M059J (cell line): ENCODE data around the gene CARNS1. TPM values are rescaled to one million over a fixed set of nuclear protein-coding genes. Genes with fewer than 3 reads are reported as not detected.

Source experiments
- DNase-seq: peaks from one replicate; pipeline ENCODE4 v3.0.0-alpha.2; 2012; ENCODE audit warnings: low read depth
- total RNA-seq: library from RNA; depleted of rRNA; stranded (reverse); fragments of >200 nt; shearing (Covaris generic); gene quantifications from 2 replicates; pipeline ENCODE4 v1.2.3, GENCODE V29; 2014

The CARNS1 gene
- total RNA-seq, 1 experiment from 2014 or later: 0.22 TPM

DNA sequence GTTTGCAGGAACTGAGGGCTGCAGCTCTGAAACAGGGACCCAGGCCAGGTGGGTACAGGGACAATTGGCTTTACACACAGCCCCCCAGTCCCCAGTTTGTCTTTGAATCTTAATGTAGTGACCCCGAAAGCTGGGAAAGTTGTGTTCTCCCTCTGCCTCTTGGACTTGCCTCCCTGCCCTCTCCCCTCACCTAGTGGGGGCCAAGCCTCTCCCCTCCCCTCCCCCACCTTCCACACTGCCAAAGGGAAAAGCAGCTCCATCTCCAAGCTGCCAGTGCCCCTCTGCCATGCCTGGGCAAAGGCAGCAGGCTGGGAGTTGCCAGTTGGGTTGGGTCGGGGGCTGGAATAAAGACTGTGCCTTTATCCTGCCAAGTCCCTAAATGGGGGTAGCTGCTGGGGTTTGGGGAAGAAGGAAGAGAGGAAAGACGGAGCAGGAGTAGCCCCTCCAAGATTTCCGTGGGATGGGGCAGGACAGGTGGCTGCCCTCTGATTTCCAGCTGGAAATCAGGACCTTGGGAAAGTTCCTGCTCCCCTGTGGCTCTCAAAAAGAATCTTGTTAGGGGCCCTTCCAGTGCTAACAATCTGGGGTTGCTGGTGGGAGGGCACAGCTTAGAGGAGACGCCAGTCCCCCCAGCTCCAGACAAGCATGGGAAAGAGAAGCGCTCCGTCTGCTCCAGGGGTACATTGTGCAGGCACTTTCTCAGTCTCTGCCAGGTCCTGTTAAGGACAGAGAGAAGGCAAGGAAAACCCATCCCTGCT lies 39.2 kb upstream of the CARNS1 start:
- no peak for DNase-seq

DNA sequence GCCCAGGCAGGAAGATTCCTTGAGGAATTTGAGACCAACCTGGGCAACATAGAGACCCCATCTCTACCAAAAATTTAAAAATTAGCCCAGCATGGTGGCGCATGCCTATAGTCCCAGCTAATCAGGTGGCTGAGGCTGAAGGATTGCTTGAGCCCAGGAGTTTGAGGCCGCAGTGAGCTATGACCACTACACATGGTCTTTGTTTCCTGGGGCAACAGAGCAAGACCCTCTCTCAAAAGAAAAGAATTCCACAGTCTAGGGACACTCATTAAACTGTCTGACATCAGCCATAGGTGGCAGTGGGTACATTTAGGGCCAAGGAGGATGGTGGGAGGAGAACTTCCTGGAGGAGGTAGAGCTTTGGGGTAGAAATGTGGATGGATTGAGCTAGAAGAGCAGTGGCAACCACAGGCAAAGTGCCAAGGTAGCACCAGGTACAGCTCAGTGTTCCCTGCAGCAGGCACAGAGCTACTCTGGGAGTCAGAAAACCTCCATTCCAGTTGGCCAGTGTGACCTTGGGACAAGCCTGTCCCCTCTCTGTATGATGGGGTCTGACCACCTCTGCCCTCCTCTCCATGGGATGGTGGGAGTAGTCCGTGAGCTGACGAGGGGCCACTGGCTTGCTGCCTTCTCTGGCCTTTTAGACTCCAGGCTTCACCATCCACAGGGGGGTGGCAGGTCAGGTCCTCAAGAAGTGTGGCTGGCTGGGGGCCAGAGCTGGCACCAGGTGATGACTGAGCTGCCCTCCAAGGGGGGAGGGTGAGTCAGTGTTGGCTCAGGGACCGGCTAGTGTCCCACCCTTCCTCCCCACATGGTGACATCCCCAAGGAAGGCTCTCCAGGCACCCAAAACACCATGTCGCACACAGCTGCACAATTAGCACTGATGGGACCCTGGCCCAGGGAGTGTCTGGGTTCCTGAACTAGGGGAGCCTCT lies 38.3 kb upstream of the CARNS1 start:
- peak; percentile 44 for DNase-seq

DNA sequence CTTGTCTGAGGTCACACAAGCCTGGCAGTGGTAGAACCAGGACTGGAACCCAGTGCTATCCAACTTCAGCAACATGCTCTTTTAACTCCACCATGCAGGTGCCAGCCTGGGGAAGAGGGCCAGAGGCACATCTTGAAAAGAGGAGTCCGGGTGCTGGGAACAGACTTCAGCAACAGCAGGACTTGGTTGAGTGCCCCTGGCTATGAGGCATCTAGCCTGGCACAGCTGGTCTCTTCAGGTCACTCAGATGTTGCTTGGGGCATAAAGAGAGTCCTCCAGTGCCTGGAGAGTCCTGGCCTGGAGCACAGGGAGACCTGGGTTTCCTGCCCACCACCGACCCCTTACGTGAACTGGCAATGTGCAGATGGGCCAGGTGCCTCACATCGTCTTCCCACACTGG lies 36.9 kb upstream of the CARNS1 start:
- no peak for DNase-seq

DNA sequence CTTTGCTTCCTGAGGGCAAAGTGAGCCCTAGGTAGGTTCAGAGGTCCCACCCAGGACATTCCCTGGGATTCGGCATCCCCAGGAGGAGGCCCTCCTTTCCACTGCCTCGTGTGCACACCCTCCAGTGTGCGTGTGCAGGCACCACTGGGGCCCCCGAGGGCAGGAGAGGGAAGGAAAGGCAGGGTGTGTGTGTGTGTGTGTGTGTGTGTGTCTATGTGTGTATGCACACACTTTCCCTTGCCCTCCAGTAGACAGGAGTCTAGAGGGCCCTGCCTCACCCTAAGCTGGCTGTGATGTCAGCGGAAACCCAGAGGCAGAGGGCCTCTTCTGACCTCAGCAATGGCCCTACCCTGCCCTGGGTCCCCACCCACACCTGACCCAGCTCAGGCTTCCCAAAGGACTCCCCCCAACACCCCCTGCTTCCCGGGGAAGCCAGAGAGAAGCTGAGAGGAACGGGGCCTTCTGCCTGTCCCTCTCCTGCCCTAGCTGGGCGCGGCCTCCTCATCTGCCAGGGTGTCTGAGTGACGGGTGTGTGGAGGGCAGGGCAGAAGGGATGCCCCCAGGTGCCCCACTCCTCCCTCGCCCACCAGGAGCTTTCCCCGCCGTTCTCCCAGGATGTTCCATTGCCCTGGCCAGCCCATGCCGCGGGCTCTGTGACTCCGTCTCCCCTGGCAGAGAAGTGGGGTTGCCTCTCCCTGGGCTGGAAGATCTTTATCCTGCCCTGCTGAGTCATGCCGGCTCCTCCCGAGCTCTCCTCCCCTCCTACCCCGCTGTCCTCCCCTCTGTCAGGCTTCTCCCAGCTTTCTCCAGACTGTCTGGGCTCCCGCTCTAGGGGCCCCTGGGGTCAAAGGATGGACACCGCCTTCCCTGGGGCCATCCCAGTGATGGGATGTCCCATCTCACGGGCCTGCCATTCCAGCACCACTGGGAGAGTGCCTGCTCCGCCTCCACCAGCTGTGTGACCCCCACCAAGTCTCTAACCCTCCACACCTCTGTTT lies 36.1 kb upstream of the CARNS1 start:
- peak; percentile 83 for DNase-seq

DNA sequence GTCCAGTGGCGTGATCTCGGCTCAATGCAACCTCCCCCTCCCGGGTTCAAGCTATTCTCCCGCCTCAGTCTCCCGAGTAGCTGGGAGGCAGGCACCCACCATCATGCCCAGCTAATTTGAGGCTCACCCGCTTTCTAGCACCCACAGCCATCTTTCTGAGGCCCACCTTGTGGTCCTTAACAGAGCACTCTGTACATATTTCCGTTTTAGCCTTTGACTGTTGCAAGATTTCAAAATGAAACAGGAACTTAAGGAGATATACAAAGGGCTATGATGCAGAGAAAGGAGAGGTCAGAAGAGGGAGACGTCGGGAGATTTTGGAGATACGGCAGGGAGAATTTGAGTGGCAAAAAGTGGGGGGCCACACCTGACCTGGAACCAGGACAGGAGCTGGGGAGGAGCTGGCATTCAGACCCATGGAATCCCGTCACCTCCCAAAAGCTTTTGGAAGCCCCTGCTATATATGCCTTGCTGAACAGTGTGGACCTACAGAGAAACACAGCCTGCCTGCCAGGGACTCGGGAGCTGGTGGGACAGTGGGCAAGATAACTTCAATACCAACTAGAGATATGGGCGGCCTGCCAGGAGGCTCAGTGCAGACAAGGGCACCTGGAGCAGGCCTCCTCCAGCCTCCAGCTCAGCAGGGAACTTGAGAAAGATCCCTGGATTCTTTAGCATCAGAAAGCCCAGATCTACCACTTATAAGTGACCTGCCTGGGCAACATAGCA lies 34.1 kb upstream of the CARNS1 start:
- DNase-seq: no peak

DNA sequence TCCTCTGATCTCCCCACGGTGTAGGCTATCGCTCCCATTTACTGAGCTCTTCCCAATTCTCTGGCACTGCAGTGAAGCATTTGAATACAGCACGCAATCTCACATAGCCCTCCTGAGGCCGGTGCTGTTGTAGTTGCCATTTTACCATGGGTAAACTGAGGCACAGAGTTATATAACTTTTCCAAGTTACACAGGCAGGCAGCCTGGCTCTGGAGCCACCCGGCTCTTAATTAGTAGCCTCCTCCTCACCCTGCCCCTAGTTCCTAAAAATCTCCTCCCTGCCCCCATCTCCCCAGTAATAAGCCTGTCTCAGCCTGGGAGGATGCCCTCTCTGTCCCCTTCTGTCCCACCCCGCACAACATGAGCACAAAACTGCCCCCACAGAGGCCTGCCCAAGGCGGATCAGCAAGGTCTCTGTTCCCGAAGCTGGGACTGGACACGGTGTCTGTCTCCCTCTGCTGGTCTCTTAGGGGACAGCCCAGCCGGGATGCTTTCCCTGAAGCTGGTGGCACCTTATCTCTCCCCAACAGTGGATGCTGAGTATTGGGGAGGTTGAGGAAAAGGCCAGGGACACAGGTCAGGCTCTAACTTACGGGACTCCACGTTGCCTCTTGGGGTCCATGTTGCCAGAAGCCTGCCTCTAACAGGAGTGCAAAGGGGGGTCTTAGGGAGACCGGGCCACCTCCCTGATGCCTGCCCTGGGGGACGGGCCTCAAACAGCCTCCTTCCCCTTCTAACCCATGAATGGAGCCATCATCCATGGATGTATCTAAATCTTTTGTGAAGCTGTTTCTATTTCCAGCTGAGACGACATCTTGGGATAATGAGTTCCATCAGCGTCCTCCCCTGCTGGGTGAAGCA lies 33.0 kb upstream of the CARNS1 start:
- DNase-seq: peak; percentile 73

DNA sequence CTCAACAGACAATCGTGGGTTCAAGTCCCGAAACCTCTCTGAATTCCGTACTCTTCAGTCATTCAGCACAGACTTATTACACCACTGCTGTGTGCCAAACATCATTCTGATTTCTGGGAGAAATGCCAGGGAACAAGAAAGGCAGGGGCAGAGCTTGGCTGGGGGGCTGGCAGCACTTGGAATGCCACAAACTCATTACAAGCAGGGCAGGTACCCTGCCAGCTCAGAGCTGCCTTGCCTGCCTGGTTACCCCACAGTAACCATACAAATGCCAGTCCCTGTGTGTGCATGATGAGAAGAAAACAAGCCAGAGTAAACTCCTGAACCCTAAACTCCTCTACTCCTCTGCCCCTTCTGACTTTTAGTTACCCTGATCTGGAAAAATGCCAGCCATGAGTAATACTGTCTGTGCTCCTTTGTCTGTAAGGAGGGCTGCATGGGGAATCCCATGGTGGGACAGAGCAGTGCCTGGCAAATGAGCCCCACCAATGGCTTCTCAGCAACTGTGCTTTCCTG lies 30.6 kb upstream of the CARNS1 start:
- peak; percentile 76 for DNase-seq

DNA sequence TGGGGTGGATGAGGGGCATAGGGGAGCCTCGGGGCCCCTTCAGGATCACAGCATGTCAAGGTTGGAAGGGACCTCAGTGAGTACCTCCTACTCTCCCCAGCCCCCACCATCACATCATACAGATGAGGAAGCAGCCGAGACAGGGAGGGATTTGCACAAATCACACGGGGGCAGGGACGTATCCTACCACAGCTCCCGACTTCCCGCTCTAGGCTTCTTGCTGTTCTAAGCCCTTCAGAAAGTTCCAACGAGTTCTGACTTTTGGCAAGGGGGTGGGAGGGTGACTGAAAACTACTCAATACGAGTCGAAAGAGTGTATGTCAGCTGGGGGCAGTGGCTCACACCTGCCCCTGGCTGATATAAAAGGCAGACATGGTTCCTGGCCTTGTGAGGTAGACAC lies 28.4 kb upstream of the CARNS1 start:
- no peak for DNase-seq

DNA sequence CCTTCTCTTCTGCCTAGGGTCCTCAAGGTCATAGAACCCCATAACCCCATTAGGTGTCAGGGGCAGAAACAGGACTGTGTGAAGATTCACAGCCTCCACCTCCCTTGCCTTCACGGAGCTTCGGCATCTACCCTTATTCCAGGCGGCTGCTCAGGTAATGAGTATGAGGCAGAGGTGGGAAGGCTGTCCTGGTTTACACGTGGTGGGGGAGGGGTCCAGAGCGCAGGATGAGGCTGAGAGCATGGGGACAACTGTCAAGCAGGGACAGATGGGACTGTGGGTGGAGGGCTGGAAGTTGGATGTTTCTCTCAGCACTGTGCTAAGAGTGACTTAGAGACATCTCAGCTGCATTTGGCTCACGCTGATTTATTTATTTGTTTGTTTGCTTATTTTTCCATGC lies 28.0 kb upstream of the CARNS1 start:
- DNase-seq: no peak

DNA sequence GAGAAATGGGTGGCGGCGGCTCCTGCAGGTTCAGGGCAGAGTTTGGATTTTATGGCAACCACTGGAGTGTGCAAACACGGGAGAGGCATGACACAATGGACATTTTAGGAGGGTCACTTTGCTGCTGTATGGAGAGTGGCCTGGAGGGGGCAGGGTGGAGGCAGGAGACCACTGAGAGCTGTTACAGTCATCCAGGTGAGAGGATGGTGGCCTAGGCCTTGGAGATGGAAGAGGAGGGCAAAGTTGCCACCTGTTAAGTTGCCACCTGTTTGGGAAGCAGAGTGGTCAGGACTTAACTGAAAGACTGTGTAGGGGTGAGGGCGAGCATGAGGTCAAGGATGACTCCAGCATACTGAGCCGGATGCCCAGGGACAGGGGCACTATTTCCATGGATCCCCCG lies 26.0 kb upstream of the CARNS1 start:
- DNase-seq: peak; percentile 38

DNA sequence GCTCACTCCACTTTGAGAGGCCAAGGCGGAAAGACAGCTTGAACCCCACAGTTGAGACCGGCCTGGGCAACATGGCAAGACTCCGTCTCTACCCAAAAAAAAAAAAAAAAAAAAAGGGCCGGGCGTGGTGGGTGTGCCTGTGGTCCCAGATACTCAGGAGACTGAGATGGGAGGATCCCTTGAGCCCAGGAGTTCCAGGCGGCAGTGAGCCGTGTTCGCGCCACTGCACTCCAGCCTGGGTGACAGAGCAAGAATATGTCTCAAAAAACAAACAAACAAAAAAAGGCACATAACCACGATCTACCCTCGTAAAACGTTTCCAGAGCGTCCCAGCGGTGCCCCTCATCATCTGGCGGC lies 24.6 kb upstream of the CARNS1 start:
- DNase-seq: no peak

DNA sequence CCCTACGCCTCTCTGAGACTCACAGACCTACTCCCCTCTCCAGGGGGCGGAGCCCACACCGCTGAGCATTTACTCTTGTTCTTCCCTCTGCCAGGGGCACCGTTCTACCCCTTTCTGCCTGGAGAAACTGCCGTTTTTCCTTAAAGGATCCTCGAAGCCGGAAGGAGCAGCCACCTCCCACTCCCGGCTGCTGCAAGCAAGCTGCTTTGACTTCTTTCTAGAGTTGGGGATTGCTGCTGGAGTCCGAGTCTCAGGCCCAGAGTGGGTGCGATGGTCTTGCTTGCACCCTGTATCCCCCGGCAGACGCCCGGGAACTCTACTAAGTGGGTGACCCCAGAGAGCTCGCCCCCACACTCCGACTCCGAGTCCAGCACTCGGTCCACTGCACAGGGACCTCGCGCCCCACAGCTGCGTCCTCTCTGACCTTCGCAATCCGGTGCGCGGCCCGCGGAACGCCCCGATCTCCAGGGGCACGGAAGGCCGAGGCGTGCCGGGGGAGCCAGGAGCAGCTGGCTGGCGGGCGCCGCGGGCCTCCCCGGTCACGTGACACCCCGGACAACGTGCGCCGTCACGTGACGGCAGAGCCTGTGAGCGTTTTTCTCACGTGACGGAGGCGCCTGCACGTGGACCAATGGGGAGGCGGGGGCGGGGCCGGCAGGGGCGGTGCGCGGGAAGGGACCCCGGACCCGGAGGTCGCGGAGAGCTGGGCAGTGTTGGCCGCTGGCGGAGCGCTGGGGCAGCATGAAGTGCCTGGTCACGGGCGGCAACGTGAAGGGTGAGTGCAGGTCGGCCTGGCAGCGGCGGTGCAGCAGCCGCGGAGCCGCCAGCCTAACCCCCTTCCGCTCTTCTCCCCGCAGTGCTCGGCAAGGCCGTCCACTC lies 23.9 kb upstream of the CARNS1 start, which contains the start of gene RAD9A:
Gene RAD9A (plus strand): TSS at position 683 of the 879 bp plus-strand sequence. CDS start 59 bp downstream, at position 742.
- DNase-seq: peak; percentile 94

DNA sequence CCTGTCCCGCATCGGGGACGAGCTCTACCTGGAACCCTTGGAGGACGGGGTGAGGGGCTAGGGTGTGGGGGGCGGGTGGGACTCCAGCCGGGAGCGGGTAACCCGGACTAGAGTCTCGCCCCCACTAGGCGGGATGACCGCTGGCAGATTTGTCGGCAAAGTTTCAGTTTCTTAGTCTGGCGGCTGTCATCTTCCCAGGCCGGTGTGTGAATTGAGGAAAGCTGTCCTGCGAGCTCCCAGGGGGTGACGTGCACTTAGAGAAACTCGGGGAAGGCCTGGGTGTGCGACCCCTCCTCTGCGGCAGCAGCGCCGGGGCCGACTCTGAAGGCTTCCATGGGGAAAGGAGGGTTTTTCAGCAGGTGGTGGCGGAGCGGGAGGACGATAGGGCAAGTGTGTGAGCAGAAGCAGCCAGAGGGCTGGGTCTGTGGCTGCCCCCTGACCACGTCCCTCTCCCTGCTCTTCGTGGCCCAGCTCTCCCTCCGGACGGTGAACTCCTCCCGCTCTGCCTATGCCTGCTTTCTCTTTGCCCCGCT lies 23.2 kb upstream of the CARNS1 start:
- no peak for DNase-seq

DNA sequence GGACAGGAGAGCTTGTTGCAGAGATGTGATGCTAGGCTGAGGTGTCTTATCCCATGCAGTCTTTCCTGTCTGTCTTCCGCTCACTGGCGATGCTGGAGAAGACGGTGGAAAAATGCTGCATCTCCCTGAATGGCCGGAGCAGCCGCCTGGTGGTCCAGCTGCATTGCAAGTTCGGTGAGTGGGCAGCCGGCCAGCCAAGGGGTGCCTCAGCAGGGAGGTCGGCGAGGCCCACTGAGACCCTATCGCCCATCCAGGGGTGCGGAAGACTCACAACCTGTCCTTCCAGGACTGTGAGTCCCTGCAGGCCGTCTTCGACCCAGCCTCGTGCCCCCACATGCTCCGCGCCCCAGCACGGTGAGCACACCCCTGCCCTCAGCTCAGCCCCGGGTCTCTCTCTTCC lies 22.0 kb upstream of the CARNS1 start:
- DNase-seq: no peak

DNA sequence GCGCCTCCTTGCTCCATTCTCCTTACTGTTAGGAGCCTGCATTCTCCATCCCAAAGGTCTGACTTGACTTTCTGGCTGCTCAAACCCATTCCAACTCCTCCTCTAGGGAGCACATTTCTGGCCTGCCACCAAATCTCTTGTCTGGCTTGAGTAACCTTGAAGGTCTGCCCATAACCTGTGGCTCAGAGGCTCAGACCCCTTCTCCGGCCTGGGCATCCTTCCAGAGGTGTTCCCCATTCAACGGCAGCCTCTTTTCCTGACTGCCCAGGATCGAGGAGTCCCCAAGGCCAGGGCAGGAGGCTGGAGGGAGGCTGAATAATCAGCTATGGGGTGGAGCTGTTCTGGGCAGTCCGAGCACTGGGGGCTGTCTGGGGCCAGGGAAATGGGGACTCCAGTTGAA lies 21.5 kb upstream of the CARNS1 start:
- DNase-seq: no peak

DNA sequence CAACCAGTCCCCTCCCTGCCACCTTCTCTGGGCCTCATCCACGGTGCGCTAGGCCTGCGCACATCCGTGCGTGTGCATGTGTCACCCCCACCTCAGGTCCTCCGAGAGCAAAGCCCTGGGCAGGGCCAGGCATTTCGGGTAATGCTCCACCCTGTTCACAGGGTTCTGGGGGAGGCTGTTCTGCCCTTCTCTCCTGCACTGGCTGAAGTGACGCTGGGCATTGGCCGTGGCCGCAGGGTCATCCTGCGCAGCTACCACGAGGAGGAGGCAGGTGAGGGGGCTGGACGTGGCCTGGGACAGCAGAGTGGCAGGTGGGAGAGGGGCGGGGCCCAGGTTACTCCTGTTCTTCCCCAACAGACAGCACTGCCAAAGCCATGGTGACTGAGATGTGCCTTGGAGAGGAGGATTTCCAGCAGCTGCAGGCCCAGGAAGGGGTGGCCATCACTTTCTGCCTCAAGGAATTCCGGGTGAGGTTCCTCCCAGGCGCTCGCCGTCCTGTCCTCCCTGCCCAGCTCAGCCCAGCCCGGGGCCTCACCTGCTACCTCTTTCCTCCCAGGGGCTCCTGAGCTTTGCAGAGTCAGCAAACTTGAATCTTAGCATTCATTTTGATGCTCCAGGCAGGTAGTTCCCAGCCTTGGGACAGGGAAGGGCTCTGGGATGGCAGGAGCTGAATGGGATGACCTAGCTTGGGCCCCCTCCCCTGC lies 19.8 kb upstream of the CARNS1 start:
- no peak for DNase-seq

DNA sequence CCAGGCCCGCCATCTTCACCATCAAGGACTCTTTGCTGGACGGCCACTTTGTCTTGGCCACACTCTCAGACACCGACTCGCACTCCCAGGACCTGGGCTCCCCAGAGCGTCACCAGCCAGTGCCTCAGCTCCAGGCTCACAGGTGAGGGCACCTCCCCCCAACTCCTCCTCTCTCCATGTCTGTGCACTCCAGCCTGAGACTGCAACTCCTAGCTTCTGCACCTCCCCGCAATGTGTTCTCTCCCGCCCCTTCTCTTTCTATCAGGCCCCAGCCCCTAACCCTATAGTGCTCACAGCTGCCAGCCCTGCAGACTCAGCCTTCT lies 19.3 kb upstream of the CARNS1 start:
- DNase-seq: no peak
